H7 (cell line): ENCODE measurements around the gene CLEC16A. TPM values are rescaled to one million over a fixed set of nuclear protein-coding genes. Genes with fewer than 3 reads are reported as not detected.
"Not testable (repeated sequence)": the region's sequence is repeated elsewhere in the genome, so short reads cannot be mapped to it uniquely, and the experiment has no call there.

Experiments used
- DNase-seq: peaks from one replicate; pipeline ENCODE4 v3.0.0; 2012
- H3K27me3 ChIP-seq: 2 replicates; pipeline ENCODE4 v1.6.0; 2011; ENCODE audit warnings: mild to moderate bottlenecking, low read length; ENCODE audit not compliant: control insufficient read depth, insufficient read depth
- H3K36me3 ChIP-seq: replicated peaks from 2 replicates; pipeline ENCODE4 v1.5.1; 2011; ENCODE audit warnings: low read length; ENCODE audit not compliant: control insufficient read depth, insufficient read depth
- H3K4me3 ChIP-seq: 2 replicates; pipeline ENCODE4 v1.5.1; 2011; ENCODE audit warnings: low read depth, mild to moderate bottlenecking, control low read depth, low read length, moderate library complexity; ENCODE audit not compliant: insufficient read depth
- total RNA-seq: library from RNA; depleted of rRNA; stranded (reverse); fragments of >200 nt; shearing (Covaris generic); gene quantifications from 2 replicates; pipeline ENCODE4 v1.2.3, GENCODE V29; 2014

The CLEC16A gene
- total RNA-seq, 1 experiment from 2014 or later, result 12.0 TPM

DNA sequence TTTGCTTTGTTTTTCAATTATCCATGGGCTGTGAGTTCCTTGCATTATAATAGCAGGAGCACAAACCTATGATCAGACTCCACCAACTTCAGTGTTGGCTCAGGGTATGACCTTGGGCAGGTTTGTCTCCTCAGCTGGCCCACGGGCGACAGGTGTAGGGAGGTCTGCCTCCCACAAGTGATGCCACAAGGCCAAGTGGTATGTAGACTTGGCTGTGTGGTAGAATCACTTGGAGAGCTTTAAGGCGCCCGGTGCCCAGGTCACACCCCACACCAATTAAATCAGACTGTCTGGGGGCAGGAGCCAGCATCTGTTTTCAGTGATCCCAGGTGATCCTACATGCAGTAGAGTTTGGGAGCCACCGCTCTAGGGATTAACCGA is 153.4 kb downstream of the CLEC16A start:
- DNase-seq, result no peak
- no peak overlapping the region for H3K4me3 ChIP-seq
- no peaks in the 10 kb centered on the region for H3K36me3 ChIP-seq
- H3K27me3 ChIP-seq, result no peaks in the 10 kb centered on the region

DNA sequence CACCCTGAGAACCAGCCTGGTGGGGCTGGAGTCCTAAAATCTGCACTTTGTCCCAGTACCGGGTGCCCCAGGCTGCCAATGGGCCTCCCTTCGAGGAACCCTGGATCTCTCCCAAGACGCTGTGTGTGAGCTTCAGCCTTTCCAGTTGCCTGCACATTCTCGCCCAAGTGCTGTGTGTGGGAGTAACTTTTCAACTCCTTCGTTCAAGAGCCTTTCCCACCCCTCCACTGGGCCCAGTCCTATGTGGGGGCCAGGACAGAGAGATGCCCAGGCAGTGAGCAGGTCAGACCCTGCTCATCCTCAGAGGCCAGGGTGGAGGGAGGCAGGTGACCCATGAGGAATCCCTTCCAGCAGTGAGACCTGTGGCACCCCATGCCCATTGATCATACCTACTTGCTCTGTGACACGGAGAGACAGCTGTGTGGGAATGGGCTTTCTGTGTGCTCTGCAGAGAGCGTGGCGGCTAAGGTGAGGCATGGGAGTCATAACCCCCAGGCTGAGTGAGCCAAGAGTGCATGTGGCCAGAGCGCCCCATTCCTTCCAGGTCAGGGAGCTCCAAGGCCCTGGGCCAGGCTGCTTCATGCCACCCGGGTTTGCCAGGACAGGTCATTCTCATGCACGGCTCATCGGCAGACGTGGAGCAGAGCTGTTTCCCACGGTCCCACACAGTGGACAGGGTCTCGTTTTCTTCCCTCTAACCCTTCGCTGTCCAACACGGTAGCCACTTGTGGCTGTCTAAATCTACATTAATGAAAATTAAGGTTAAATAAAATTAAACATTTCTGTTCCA is 154.4 kb downstream of the CLEC16A start:
- no peaks in the 10 kb centered on the region for H3K36me3 ChIP-seq
- H3K4me3 ChIP-seq, result no peak overlapping the region
- no peaks in the 10 kb centered on the region for H3K27me3 ChIP-seq
- DNase-seq, result no peak

DNA sequence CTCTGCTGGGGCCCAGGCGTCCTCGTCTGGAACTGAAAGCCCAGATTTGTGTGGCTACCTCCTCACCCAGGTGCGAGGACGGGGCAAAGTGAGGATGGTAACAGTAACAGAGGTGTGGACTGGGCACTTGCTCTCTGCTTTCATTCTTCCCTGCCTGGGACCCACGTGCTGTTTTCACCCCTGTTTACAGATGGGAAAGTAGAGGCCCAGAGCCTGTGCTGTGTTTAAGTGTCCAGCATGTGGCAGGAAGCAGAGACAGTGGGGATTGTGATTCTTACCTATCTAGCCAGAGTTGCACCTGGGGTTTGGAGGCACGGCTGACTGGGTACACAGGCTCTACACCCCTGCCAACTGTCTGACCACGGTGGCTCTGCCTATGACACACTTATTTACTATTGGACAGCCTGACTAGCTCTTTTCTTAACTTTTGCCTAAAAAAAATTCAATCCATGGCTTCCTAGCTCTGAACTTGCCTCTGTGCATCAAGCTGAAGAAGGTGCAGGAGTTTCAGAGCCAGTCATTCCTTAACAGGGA is 155.4 kb downstream of the CLEC16A start:
- no peaks in the 10 kb centered on the region for H3K27me3 ChIP-seq
- DNase-seq, result no peak
- H3K4me3 ChIP-seq, result no peak overlapping the region
- no peaks in the 10 kb centered on the region for H3K36me3 ChIP-seq

DNA sequence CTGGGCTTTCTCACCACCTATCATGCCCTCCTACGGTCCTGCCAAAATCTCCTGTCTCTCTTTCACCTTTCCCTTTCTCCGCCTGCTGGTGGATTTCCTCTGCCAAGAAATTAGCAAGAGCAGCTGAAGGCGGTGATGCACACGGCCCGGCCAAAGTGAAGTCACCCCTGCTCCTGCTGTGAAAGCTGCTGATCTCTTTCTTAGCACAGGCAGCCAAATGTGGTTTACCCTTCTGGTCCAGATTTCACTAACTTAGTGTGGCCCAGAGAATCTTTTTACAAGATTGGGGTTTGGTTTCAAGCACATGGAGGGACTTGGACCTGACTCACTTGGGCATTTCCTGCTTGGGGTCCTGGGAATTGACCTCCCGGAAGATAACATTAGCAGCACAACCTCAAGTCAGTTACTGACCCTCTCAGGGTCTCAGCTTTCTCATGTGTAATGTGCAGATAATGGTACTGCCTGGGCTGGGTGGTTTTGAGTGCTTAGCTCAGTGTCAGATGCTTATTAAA is 155.9 kb downstream of the CLEC16A start:
- H3K4me3 ChIP-seq, result no peak overlapping the region
- DNase-seq, result peak; percentile 83
- no peaks in the 10 kb centered on the region for H3K36me3 ChIP-seq
- H3K27me3 ChIP-seq, result no peaks in the 10 kb centered on the region

DNA sequence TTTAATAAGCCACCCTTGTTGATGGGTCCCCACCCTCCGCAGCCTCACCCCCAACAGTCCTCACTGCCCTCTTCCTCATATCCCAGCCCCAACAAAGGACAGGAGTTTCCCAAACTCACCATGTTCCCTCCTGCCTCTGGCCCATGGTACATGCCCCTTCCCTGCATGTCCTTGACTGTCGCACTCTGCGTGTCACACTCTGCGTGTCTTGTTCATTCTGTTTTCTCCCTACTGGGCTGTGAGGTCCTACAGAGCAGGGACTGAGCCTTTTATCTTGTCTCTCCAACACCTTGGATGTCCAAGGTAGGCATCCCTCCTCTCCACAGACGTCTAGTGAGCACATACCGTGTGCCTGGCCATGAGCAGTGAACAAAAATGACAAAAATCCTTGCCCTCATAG is 156.9 kb downstream of the CLEC16A start:
- Histone ChIP-seq H3K27me3 (no peaks in the 10 kb centered on the region), H3K36me3 (no peaks in the 10 kb centered on the region), H3K4me3 (no peak overlapping the region)
- DNase-seq, result no peak

DNA sequence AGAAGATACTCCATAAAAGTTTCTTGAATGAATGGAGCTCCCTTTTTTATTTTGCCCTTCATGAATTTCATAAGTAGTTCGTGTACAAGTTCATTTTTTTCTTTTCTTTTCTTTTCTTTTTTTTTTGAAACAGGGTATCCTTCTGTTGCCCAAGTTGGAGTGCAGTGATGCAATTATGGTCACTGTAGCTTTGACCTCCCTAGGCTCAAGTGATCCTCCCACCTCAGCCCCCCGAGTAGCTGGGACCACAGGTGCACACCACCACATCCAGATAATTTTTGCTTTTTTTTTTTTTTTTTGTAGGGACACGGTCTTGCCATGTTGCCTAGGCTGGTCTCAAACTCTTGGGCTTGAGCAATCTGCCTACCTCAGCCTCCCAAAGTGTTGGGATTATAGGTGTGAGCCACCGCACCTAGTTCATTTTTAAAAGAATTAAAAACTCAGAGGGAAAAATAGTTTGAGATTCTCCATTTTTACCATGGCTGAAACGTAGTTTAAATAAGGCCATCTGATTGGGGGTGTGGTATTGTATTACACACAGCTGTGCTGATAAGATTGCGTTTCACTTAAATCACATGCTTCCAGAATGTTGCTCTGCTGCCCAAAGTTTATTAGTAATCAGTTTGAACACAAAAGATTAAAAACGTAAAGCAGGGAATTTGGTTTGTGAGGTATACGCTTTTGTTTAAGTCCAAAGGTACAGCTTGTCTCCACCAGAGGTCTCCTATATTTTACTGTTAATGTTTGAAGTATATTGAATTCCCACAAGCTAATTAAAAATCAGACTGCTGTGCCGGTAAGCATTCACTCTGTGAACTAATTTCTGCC is 157.5 kb downstream of the CLEC16A start:
- Histone ChIP-seq H3K4me3 (no peak overlapping the region), H3K36me3 (no peaks in the 10 kb centered on the region), H3K27me3 (no peaks in the 10 kb centered on the region)
- no peak for DNase-seq

DNA sequence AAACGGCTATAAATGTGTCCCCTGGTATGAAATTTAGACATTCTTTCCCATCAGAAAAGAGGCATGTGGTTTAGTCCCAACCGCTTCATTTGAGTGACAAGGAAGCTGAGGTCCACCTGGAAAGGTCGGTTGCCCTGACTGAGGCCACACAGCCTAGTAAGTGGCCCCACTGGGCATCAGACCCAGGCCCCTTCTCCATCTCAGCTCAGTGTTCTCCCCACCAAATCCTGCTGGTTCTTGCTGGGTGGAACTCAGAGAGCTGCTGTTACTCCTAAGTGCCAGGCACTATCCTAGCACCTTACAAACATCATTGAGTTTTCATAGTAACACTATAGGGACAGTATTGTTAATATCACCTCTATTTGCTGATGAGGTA is 158.1 kb downstream of the CLEC16A start:
- Histone ChIP-seq H3K27me3 (no peaks in the 10 kb centered on the region), H3K36me3 (no peaks in the 10 kb centered on the region), H3K4me3 (no peak overlapping the region)
- DNase-seq, result no peak

DNA sequence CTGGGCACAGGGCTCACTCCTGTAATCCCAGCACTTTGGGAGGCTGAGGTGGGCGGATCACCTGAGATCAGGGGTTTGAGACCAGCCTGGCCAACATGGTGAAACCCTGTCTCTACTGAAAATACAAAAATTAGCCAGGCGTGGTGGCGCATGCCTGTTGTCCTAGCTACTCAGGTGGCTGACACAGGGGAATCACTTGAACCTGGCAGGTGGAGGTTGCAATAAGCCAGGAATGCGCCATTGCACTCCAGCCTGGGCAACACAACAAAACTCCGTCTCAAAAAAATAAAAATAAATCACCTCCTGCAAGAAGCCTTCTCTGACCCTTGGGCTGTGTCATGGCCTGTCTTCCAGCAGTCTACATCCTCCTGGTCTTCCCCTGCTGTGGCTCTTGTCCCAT is 158.9 kb downstream of the CLEC16A start:
- not testable (repeated sequence) for H3K27me3 ChIP-seq, H3K36me3 ChIP-seq, DNase-seq, H3K4me3 ChIP-seq

DNA sequence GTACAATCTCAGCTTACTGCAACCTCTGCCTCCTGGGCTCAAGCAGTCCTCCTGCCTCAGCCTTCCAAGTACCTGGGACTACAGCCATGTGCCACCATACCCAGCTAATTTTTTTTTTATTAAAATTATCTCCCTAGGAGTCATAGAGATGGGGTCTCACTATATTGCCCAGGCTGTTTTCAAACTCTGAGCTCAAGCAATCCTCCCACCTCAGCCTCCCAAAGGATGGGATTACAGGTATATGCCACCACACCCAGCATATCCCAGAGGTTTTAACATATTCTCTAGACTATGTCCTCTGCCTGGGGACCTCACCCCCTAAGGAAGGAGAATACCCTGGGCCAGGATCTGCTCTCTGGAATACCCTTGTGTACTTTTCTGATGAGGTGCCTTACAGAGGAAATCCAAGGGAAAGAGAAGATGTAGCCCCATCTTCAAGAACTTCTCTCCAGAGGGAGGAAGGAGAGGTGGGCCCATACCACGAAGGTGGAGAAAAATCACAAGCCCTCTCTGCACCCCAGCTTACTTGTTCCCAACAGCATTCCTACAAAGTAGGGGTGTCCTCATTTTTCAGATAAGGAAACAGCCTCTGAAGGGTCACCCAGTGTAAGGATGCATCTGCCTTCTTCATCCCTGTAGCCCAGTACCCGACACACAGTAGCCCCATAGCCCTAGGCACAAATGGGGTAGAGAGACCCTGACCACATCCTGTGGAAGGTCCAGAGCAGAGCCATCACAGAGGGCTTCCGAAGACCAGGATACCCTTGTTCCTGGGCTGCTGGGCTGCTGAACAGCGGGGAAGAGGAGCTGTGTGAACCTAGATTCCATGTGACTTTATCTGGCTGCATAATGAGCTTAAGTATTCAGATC is 160.0 kb downstream of the CLEC16A start:
- DNase-seq, result no peak
- H3K27me3 ChIP-seq, result no peaks in the 10 kb centered on the region
- H3K4me3 ChIP-seq, result no peak overlapping the region
- H3K36me3 ChIP-seq, result no peaks in the 10 kb centered on the region

DNA sequence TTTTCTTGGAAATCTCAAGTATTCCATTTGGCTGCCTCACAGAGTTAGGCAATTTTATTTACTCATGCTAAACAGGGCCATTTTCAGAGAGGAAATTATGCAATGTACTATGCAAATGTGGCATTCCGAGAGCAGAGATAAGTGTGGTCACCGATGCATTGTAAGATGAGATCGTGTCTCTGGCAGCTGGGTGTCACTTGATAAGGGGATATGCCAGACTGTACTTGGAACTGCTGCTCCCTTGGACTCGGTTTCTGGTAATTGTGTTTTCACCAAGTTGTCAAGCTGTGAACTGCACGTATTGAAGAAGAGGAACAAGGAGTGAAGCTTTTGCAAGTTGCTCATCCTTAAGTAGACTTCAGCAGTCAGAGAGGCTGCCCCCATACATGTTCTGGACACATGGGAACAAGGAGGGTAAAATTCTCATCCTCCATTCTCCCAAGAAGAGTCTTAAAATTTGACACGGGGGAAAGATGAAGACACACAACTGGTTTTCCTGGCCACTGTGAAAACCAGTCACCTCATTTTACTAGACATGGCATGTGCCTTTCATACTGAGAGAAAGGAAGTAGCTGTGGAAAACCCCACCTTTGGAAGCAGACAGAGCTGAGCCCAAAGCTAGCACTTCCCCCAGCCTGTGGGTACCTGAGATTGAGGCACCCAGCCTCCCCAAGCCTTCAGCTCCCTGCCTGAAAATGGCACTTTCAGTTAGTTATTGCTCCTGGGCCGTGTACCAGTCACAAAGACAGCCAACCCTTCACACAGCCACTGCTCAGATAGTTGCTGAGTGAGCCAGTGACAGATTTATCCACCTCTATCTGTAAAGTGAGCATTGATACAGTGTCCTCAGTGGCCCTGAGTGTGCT is 160.9 kb downstream of the CLEC16A start:
- DNase-seq, result no peak

DNA sequence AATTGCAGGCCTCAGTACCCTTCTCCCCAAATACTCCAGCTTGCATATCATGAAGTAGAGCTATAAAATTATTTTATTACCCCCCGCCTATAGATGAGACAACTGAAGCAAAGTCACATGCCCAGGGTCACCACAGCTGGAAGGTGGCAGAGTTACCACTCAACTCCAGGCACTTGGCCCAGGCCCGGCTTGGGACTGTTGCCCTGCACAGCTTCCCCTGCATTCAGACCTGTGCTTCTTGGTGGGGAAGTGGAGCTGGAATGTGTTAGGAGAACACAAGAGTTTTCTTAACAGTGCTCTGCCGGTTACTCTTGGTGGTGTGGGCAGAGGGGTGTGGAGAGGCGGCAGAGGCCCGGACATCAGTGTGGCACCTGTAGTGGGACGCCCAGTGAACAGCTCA is 162.4 kb downstream of the CLEC16A start:
- Histone ChIP-seq H3K36me3 (no peaks in the 10 kb centered on the region), H3K27me3 (no peaks in the 10 kb centered on the region), H3K4me3 (no peak overlapping the region)
- DNase-seq, result no peak

More for the DNA sequence above, 160.9 kb downstream of the CLEC16A start:
- Histone ChIP-seq H3K36me3 (no peaks in the 10 kb centered on the region), H3K27me3 (no peaks in the 10 kb centered on the region), H3K4me3 (no peak overlapping the region)

DNA sequence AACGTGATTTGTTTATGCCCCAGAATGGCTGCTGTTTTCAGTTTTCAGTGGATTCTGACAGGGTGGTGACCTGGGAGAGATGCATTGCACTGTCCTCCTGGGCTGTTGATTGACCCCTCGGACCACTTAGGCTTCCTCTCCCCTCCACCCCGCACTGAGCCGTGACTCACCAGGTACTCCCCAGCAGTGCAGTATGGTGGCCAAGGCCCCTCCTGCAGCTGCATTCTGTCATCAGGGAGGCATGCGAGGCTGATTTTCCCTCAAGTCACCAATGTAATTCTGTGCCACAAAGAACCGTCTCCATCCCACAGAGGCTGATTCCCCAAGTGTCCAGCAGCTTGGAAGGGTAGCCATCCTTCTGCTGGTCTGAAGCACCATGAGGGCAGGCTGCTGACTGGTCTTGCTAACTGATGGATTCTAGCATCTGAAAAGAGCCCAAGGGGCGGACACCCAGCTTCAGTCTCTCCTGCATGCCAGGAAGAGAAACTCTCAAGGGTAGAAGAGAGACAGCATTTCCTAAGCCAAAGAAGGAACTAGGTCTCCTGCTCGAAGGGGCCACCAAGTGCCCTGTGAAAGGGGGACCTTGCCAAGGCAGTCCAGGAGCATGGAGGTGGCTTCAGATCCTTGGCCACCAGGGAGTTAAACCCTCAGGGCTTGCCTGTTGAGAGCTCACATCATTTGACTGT is 163.6 kb downstream of the CLEC16A start:
- DNase-seq, result no peak
- no peaks in the 10 kb centered on the region for H3K27me3 ChIP-seq

DNA sequence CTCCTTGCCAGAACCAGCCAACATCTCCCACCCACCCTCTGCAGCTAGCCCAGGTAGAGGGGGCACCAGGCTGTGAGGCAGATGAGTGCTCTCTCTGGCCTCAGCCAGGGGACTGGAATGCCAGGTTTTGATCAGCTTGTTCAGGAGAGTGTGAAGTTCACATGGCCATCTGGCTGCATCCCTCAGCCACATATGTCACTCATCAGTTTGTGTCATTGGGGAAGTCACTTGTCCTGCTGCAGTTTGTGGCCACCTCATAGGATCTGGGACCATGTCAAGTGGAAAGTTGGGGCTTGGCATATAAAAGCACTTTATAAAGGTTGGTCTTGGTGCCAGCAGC is 164.1 kb downstream of the CLEC16A start:
- H3K27me3 ChIP-seq, result no peaks in the 10 kb centered on the region
- no peak overlapping the region for H3K4me3 ChIP-seq
- no peak for DNase-seq
- H3K36me3 ChIP-seq, result no peaks in the 10 kb centered on the region

More for the DNA sequence above, 163.6 kb downstream of the CLEC16A start:
- Histone ChIP-seq H3K4me3 (no peak overlapping the region), H3K36me3 (no peaks in the 10 kb centered on the region)
